Measurements from ENCODE around the gene BEGAIN.

The BEGAIN gene

GRCh38 chr14:100546051-100546443 is 41.2 kb downstream of the BEGAIN start:
- no peak for DNase-seq

GRCh38 chr14:100545359-100545758 is 41.9 kb downstream of the BEGAIN start:
- no peak for DNase-seq

- no peak for DNase-seq
Measured at GRCh38 chr14:100544506-100545141, 42.6 kb downstream of the BEGAIN start.

GRCh38 chr14:100543471-100544455 is 43.5 kb downstream of the BEGAIN start:
- DNase-seq, result no peak

GRCh38 chr14:100542619-100543205 is 44.5 kb downstream of the BEGAIN start:
- DNase-seq, result no peak

GRCh38 chr14:100541621-100542560 is 45.3 kb downstream of the BEGAIN start:
- DNase-seq, result no peak

- no peak for DNase-seq
Measured at GRCh38 chr14:100540926-100541620, 46.1 kb downstream of the BEGAIN start.

GRCh38 chr14:100540141-100540925 is 46.9 kb downstream of the BEGAIN start:
- no peak for DNase-seq

- no peak for DNase-seq
Measured at GRCh38 chr14:100539766-100540140, 47.5 kb downstream of the BEGAIN start.

- peak; percentile 1 for DNase-seq
Measured at GRCh38 chr14:100539003-100539660, 48.1 kb downstream of the BEGAIN start.

- no peak for DNase-seq
Measured at GRCh38 chr14:100538351-100539002, 48.7 kb downstream of the BEGAIN start.

- peak; percentile 1 for DNase-seq
Measured at GRCh38 chr14:100537446-100538350, 49.5 kb downstream of the BEGAIN start.

- DNase-seq, result peak; percentile 1
Measured at GRCh38 chr14:100536721-100537445, 50.3 kb downstream of the BEGAIN start.

- peak; percentile 1 for DNase-seq
Measured at GRCh38 chr14:100536121-100536510, 51.1 kb downstream of the BEGAIN start.

- no peak for DNase-seq
Measured at GRCh38 chr14:100535287-100536120, 51.7 kb downstream of the BEGAIN start.

GRCh38 chr14:100534528-100535286 is 52.5 kb downstream of the BEGAIN start:
- peak; percentile 1 for DNase-seq

Data from activated CD4-positive, alpha-beta T cell treated with anti-CD3 and anti-CD28 coated beads for 48 hours (primary cell).